Mesenchymal stem cell (in vitro differentiated cells and primary cell): ENCODE data around the gene IFT122.

Experiments used
- DNase-seq: peaks from one replicate; pipeline ENCODE4 v3.0.0-alpha.2; 2013
- H2AFZ ChIP-seq: one replicate; pipeline ENCODE4 v1.6.1; 2013; ENCODE audit warnings: low read depth, mild to moderate bottlenecking, control low read depth, inconsistent platforms, low read length, moderate library complexity
- H2AK5ac ChIP-seq: 2 replicates; pipeline ENCODE4 v1.6.1; 2013; ENCODE audit warnings: low read length, moderate library complexity, mild to moderate bottlenecking, inconsistent platforms; ENCODE audit not compliant: severe bottlenecking
- H2BK120ac ChIP-seq: one replicate; pipeline ENCODE4 v1.6.1; 2013; ENCODE audit warnings: low read depth, mild to moderate bottlenecking, inconsistent platforms, low read length, moderate library complexity
- H2BK12ac ChIP-seq, 2 experiments: one replicate each; pipeline ENCODE4 v1.6.1; 2013; ENCODE audit warnings: inconsistent platforms in 2 of 2, low read length in 2 of 2, mild to moderate bottlenecking in 2 of 2, moderate library complexity in 2 of 2, control low read depth in 1 of 2
- H2BK15ac ChIP-seq: one replicate; pipeline ENCODE4 v1.6.1; 2013; ENCODE audit warnings: mild to moderate bottlenecking, low read depth, inconsistent platforms; ENCODE audit not compliant: poor library complexity, severe bottlenecking
- H2BK5ac ChIP-seq: 2 replicates; pipeline ENCODE4 v1.6.1; 2013; ENCODE audit warnings: low read depth, mild to moderate bottlenecking, low read length, control low read depth, inconsistent platforms; ENCODE audit not compliant: poor library complexity, severe bottlenecking
- H3K14ac ChIP-seq, 2 experiments: one replicate each; pipeline ENCODE4 v1.6.1; 2013; ENCODE audit warnings: inconsistent platforms in 2 of 2, low read length in 2 of 2, control low read depth in 1 of 2, mild to moderate bottlenecking in 1 of 2, moderate library complexity in 1 of 2
- H3K18ac ChIP-seq, 2 experiments: one replicate each; pipeline ENCODE4 v1.6.1; 2013; ENCODE audit warnings: inconsistent platforms in 2 of 2, low read length in 2 of 2, control low read depth in 1 of 2, low read depth in 1 of 2, mild to moderate bottlenecking in 1 of 2
- H3K23ac ChIP-seq, 2 experiments: one replicate each; pipeline ENCODE4 v1.6.1; 2013; ENCODE audit warnings: inconsistent platforms in 2 of 2, low read length in 2 of 2, mild to moderate bottlenecking in 2 of 2, moderate library complexity in 2 of 2, control low read depth in 1 of 2
- H3K27ac ChIP-seq: 2 replicates; pipeline ENCODE4 v1.5.1; 2013; ENCODE audit warnings: mild to moderate bottlenecking, moderate library complexity, low read length, control low read depth, inconsistent platforms; ENCODE audit not compliant: poor library complexity, severe bottlenecking
- H3K27me3 ChIP-seq, 2 experiments: 2 replicates each; pipeline versions ENCODE4 v1.6.1 to v1.7.0; 2013; ENCODE audit warnings: low read length in 2 of 2, mild to moderate bottlenecking in 2 of 2, moderate library complexity in 2 of 2, control low read depth in 1 of 2, inconsistent platforms in 1 of 2; ENCODE audit not compliant: control insufficient read depth in 1 of 2, insufficient read depth in 1 of 2
- H3K36me3 ChIP-seq, 2 experiments: 2 replicates each; pipeline versions ENCODE4 v1.6.1 to v1.7.0; 2013; ENCODE audit warnings: low read length in 2 of 2, control low read depth in 1 of 2, inconsistent platforms in 1 of 2, low read depth in 1 of 2, mild to moderate bottlenecking in 1 of 2; ENCODE audit not compliant: insufficient read depth in 2 of 2, control insufficient read depth in 1 of 2
- H3K4ac ChIP-seq, 2 experiments: one replicate each; pipeline ENCODE4 v1.6.1; 2013; ENCODE audit warnings: inconsistent platforms in 2 of 2, low read length in 2 of 2, mild to moderate bottlenecking in 2 of 2, moderate library complexity in 2 of 2, control low read depth in 1 of 2, low read depth in 1 of 2
- H3K4me1 ChIP-seq: 2 replicates; pipeline ENCODE4 v1.6.1; 2013; ENCODE audit warnings: low read depth, low read length, control low read depth; ENCODE audit not compliant: control insufficient read depth, insufficient read depth
- H3K4me2 ChIP-seq: 2 replicates; pipeline ENCODE4 v1.6.1; 2013; ENCODE audit warnings: low read length, mild to moderate bottlenecking, inconsistent platforms; ENCODE audit not compliant: poor library complexity, severe bottlenecking
- H3K4me3 ChIP-seq, 2 experiments: 2 replicates each; pipeline versions ENCODE4 v1.5.1 to v1.7.0; 2013; ENCODE audit warnings: low read length in 2 of 2, mild to moderate bottlenecking in 2 of 2, control low read depth in 1 of 2, low read depth in 1 of 2; ENCODE audit not compliant: insufficient read depth in 1 of 2
- H3K79me1 ChIP-seq: replicated peaks from 2 replicates; pipeline ENCODE4 v1.6.1; 2013; ENCODE audit warnings: mild to moderate bottlenecking, control low read depth, low read length, inconsistent platforms; ENCODE audit not compliant: poor library complexity, severe bottlenecking
- H3K9ac ChIP-seq: 2 replicates; pipeline ENCODE4 v1.7.0; 2013; ENCODE audit warnings: mild to moderate bottlenecking, low read length, moderate library complexity
- H3K9me3 ChIP-seq: 2 replicates; pipeline ENCODE4 v1.7.0; 2013; ENCODE audit warnings: mild to moderate bottlenecking, low read length; ENCODE audit not compliant: control insufficient read depth
- H4K8ac ChIP-seq: one replicate; pipeline ENCODE4 v1.6.1; 2013; ENCODE audit warnings: inconsistent platforms, mild to moderate bottlenecking, low read length, moderate library complexity
- H4K91ac ChIP-seq: one replicate; pipeline ENCODE4 v1.6.1; 2013; ENCODE audit warnings: mild to moderate bottlenecking, low read length, inconsistent platforms
- WGBS: methylation state at CpG from one replicate; pipeline ENCODE4 v1.1.7; 2013; ENCODE audit warnings: mixed read lengths; 5-methylcytosine and 5-hydroxymethylcytosine counted together

The IFT122 gene

GRCh38 chr3:129536374-129536667 is 96.3 kb downstream of the IFT122 start:
- Histone ChIP-seq H2BK120ac (no peak overlapping the region), H3K14ac (no peak overlapping the region), H2BK15ac (no peak overlapping the region), H3K4me3 (no peak overlapping the region), H3K9me3 (no peaks in the 10 kb centered on the region), H3K79me1 (no peaks in the 10 kb centered on the region), H3K27ac (no peak overlapping the region), H4K8ac (no peak overlapping the region), H3K4ac (no peak overlapping the region), H3K23ac (no peak overlapping the region), H3K36me3 (no peaks in the 10 kb centered on the region), H3K27me3 (no peaks in the 10 kb centered on the region), H2AK5ac (no peak overlapping the region), H2BK5ac (no peak overlapping the region), H4K91ac (no peak overlapping the region), H3K4me1 (peaks cover 16% of the 10 kb centered on the region), H3K4me2 (no peak overlapping the region), H3K18ac (no peak overlapping the region), H2BK12ac (no peak overlapping the region), H3K9ac (no peak overlapping the region), H2AFZ (no peak overlapping the region)
- no peak for DNase-seq
- 92% methylated on average over 1 of the region's 2 CpGs for WGBS

DNA sequence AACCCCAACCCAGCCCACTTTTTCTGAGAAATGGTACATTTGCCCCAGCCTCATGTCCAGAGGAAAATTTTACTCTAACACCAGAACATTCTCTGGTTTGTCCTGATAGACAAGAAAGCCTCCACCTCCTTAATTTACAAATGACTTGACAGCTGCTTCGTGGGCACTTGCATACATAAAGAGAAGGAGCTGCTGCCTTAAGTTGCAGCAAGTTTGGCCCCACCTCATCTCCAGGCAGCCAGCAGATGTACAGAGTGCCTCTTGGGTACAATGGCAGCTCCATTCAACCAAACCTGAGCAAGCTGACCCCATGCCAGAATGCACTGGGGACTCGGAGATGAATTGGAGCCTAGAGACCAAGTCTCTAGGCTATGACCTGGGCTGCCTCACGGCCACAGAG is 96.8 kb downstream of the IFT122 start:
- DNase-seq, result no peak
- H3K9ac ChIP-seq, result no peak overlapping the region
- H3K27me3 ChIP-seq, result no peaks in the 10 kb centered on the region
- H2BK5ac ChIP-seq, result no peak overlapping the region
- H3K4me1 ChIP-seq, result peaks cover 16% of the 10 kb centered on the region
- H3K79me1 ChIP-seq, result no peaks in the 10 kb centered on the region
- H3K18ac ChIP-seq, result no peak overlapping the region
- H4K8ac ChIP-seq, result no peak overlapping the region
- no peak overlapping the region for H3K23ac ChIP-seq
- H3K4ac ChIP-seq, result no peak overlapping the region
- 84% methylated on average over 3 of the region's 3 CpGs for WGBS
- H3K4me3 ChIP-seq, result no peak overlapping the region
- H2AK5ac ChIP-seq, result no peak overlapping the region
- no peak overlapping the region for H3K4me2 ChIP-seq
- H4K91ac ChIP-seq, result no peak overlapping the region
- no peak overlapping the region for H2BK12ac ChIP-seq
- no peak overlapping the region for H3K14ac ChIP-seq
- no peak overlapping the region for H2BK120ac ChIP-seq
- H2BK15ac ChIP-seq, result no peak overlapping the region
- H3K27ac ChIP-seq, result no peak overlapping the region
- H3K9me3 ChIP-seq, result no peaks in the 10 kb centered on the region
- no peak overlapping the region for H2AFZ ChIP-seq
- no peaks in the 10 kb centered on the region for H3K36me3 ChIP-seq

DNA sequence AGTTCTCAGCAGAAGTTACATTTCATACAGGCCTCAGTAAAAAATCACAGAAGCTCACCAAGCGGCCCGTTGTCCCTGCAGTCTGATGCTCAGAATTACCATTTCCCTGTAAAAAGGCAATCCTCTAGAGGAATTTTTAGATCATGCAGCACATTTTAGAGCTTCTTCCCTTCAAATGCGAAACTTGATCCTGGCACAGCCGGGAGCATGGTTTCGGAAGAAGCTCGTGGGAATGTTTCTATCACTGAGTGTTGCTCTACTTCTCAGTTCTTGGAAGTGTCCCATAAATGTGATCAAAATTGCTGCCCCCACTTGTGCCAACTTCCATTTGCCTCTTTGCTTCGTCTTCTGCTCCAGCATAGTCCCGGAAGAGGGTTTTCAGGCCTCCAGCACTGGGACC is 99.2 kb downstream of the IFT122 start:
- Histone ChIP-seq H3K4me3 (no peak overlapping the region), H3K4me2 (no peak overlapping the region), H4K91ac (no peak overlapping the region), H3K4ac (no peak overlapping the region), H2AK5ac (peak overlapping the region; percentile 83), H3K36me3 (no peaks in the 10 kb centered on the region), H3K9ac (no peak overlapping the region), H3K23ac (no peak overlapping the region), H3K4me1 (peaks cover 16% of the 10 kb centered on the region), H2BK15ac (no peak overlapping the region), H2BK5ac (no peak overlapping the region), H2BK120ac (no peak overlapping the region), H3K9me3 (no peaks in the 10 kb centered on the region), H3K18ac (no peak overlapping the region), H3K27ac (no peak overlapping the region), H4K8ac (no peak overlapping the region), H3K27me3 (no peaks in the 10 kb centered on the region), H3K14ac (no peak overlapping the region), H2BK12ac (peak overlapping the region in 1 of 2 experiments; percentile 14), H2AFZ (no peak overlapping the region), H3K79me1 (no peaks in the 10 kb centered on the region)
- 90% methylated on average over 8 of the region's 8 CpGs for WGBS
- no peak for DNase-seq

- Histone ChIP-seq H3K4ac (no peak overlapping the region), H4K91ac (no peak overlapping the region), H2BK12ac (no peak overlapping the region), H2BK120ac (no peak overlapping the region), H3K27me3 (no peaks in the 10 kb centered on the region), H3K4me1 (peaks cover 12% of the 10 kb centered on the region), H2BK5ac (no peak overlapping the region), H3K9me3 (no peaks in the 10 kb centered on the region), H2BK15ac (no peak overlapping the region), H4K8ac (no peak overlapping the region), H3K23ac (no peak overlapping the region), H3K27ac (no peak overlapping the region), H3K79me1 (no peaks in the 10 kb centered on the region), H3K18ac (no peak overlapping the region), H2AK5ac (no peak overlapping the region), H2AFZ (no peak overlapping the region), H3K14ac (no peak overlapping the region), H3K4me3 (no peak overlapping the region), H3K36me3 (no peaks in the 10 kb centered on the region), H3K9ac (no peak overlapping the region), H3K4me2 (no peak overlapping the region)
- WGBS, result 91% methylated on average over 10 of the region's 11 CpGs
- DNase-seq, result no peak
Measured at GRCh38 chr3:129540776-129541516, 100.9 kb downstream of the IFT122 start.
